Chondrocyte (in vitro differentiated cells): Measurements from ENCODE around the gene MTIF2. TPM values are rescaled to one million over a fixed set of nuclear protein-coding genes. Genes with fewer than 3 reads are reported as not detected.
"Not testable (repeated sequence)": the region's sequence is repeated elsewhere in the genome, so short reads cannot be mapped to it uniquely, and the experiment has no call there.

Experiments used
- DNase-seq: peaks from one replicate; pipeline ENCODE4 v3.0.0; 2021; ENCODE audit warnings: mixed read lengths, low spot score
- H3K27ac Mint-ChIP-seq: one replicate; pipeline ENCODE4 v1.8.0; 2021; ENCODE audit warnings: mild to moderate bottlenecking, moderate library complexity, mixed read lengths; ENCODE audit not compliant: unreplicated experiment
- H3K27me3 Mint-ChIP-seq: 2 replicates; pipeline ENCODE4 v1.8.0; 2021; ENCODE audit warnings: low read depth, mixed read lengths
- H3K36me3 Mint-ChIP-seq: 2 replicates; pipeline ENCODE4 v1.8.0; 2021; ENCODE audit warnings: low read depth, mixed read lengths
- H3K4me1 Mint-ChIP-seq: 2 replicates; pipeline ENCODE4 v1.8.0; 2021; ENCODE audit warnings: low read depth, mild to moderate bottlenecking, mixed read lengths
- H3K4me3 Mint-ChIP-seq: one replicate; pipeline ENCODE4 v1.8.0; 2021; ENCODE audit warnings: mild to moderate bottlenecking, moderate library complexity, mixed read lengths; ENCODE audit not compliant: unreplicated experiment
- H3K9me3 Mint-ChIP-seq: 2 replicates; pipeline ENCODE4 v1.8.0; 2021; ENCODE audit warnings: low read depth, mixed read lengths
- CTCF ChIP-seq: fragments of 200-600 bp; sonication (generic); IDR thresholded peaks from 2 replicates; pipeline ENCODE4 v1.5.0; 2021; ENCODE audit warnings: antibody characterized with exemption, mild to moderate bottlenecking, moderate library complexity
- total RNA-seq: library from RNA; stranded (reverse); gene quantifications from 3 replicates; pipeline ENCODE4 v1.2.1, GENCODE V29; 2021

MTIF2 gene
- total RNA-seq, 1 donor from 2014 or later, result 20.6 TPM

DNA sequence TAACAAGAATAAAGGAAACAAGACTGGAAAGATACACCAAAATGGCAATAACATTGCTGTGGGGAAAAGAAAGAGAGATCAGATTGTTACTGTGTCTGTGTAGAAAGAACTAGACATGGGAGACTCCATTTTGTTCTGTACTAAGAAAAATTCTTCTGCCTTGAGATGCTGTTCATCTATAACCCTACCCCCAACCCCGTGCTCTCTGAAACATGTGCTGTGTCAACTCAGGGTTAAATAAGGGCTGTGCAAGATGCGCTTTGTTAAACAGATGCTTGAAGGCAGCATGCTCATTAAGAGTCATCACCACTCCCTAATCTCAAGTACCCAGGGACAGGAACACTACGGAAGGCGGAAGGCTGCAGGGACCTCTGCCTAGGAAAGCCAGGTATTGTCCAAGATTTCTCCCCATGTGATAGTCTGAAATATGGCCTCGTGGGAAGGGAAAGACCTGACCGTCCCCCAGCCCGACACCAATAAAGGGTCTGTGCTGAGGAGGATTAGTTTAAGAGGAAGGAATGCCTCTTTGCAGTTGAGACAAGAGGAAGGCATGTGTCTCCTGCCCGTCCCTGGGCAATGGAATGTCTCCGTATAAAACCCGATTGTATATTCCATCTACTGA lies 10.3 kb upstream of the MTIF2 start:
- H3K36me3 Mint-ChIP-seq, H3K27ac Mint-ChIP-seq, H3K9me3 Mint-ChIP-seq, H3K4me3 Mint-ChIP-seq, DNase-seq, H3K27me3 Mint-ChIP-seq: not testable (repeated sequence)
- peaks cover 20% of the 10 kb centered on the region for H3K4me1 Mint-ChIP-seq

DNA sequence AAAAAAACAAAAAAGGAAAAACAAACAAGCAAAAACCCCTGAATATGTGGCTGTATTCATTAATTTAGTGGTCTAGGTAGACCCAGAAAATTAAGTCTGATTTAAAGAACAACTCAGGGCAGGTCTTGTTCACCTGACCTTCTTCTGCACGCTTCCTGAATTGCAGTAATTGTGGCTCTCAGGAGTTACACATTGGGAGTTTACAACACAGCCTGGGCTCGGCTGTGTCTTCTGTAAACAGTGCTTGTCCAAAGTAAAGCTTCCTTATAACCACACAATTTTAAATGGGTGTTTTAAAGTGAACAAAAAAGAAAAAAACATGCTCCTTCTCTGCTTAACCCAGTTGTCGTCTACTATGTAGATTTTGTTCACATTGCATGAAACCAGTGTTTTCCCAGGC lies 8.3 kb upstream of the MTIF2 start:
- H3K27ac Mint-ChIP-seq, result no peak overlapping the region
- no peaks in the 10 kb centered on the region for H3K36me3 Mint-ChIP-seq
- H3K4me3 Mint-ChIP-seq, result no peak overlapping the region
- no peak for TF ChIP-seq CTCF
- no peaks in the 10 kb centered on the region for H3K9me3 Mint-ChIP-seq
- H3K4me1 Mint-ChIP-seq, result peaks cover 4% of the 10 kb centered on the region
- DNase-seq, result no peak
- peaks cover 5% of the 10 kb centered on the region for H3K27me3 Mint-ChIP-seq

- not testable (repeated sequence) for H3K36me3 Mint-ChIP-seq, DNase-seq, H3K4me3 Mint-ChIP-seq, H3K27me3 Mint-ChIP-seq, H3K4me1 Mint-ChIP-seq, H3K27ac Mint-ChIP-seq, H3K9me3 Mint-ChIP-seq
Observed at GRCh38 chr2:55274346-55274745, 5.3 kb upstream of the MTIF2 start.

- no peaks in the 10 kb centered on the region for H3K9me3 Mint-ChIP-seq
- H3K4me3 Mint-ChIP-seq, result peak overlapping the region; percentile 90
- DNase-seq, result no peak
- H3K27ac Mint-ChIP-seq, result peak overlapping the region; percentile 94
- peaks cover 23% of the 10 kb centered on the region for H3K4me1 Mint-ChIP-seq
- H3K36me3 Mint-ChIP-seq, result no peaks in the 10 kb centered on the region
- TF ChIP-seq CTCF, result no peak
- H3K27me3 Mint-ChIP-seq, result no peaks in the 10 kb centered on the region
Observed at GRCh38 chr2:55269645-55269990, 587 bp upstream of the MTIF2 start.

- no peak for DNase-seq
- Mint-ChIP-seq H3K27me3 (no peaks in the 10 kb centered on the region), H3K4me1 (peaks cover 23% of the 10 kb centered on the region), H3K27ac (peak overlapping the region; percentile 94), H3K36me3 (no peaks in the 10 kb centered on the region), H3K9me3 (no peaks in the 10 kb centered on the region), H3K4me3 (peak overlapping the region; percentile 90)
- no peak for TF ChIP-seq CTCF
Observed at GRCh38 chr2:55268288-55268906, 634 bp downstream of the MTIF2 start.

GRCh38 chr2:55259586-55259985 lies 9.4 kb downstream of the MTIF2 start:
- H3K36me3 Mint-ChIP-seq, H3K27ac Mint-ChIP-seq, H3K4me3 Mint-ChIP-seq, H3K4me1 Mint-ChIP-seq, DNase-seq, H3K27me3 Mint-ChIP-seq, H3K9me3 Mint-ChIP-seq: not testable (repeated sequence)

DNA sequence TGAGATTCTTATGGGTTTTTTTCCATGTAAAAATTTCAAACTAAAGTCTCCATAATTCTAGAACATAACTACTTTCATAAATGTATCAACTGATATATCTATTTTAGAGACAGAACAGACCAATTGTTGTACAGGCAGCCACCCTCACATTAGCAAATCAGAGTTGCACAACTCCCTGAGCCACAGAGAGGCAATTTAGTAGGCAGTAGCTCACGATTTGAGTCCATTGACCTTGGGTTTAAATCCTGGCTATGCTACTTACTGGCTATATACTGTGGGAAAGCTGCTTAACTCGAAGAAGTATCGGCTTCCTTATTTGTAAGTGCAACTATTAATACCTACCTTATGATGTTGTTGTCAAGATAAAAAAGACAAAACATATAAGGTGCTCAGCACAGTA lies 16.2 kb downstream of the MTIF2 start:
- no peak for TF ChIP-seq CTCF
- H3K9me3 Mint-ChIP-seq, result no peaks in the 10 kb centered on the region
- no peak overlapping the region for H3K4me3 Mint-ChIP-seq
- no peak for DNase-seq
- H3K4me1 Mint-ChIP-seq, result no peaks in the 10 kb centered on the region
- H3K27me3 Mint-ChIP-seq, result no peaks in the 10 kb centered on the region
- no peak overlapping the region for H3K27ac Mint-ChIP-seq
- H3K36me3 Mint-ChIP-seq, result peaks cover 9% of the 10 kb centered on the region
